GM12874 (cell line): ENCODE data around the gene USP10.

Experiments used
- CTCF ChIP-seq: IDR thresholded peaks from 2 replicates; pipeline ENCODE4 v1.5.1; 2011; ENCODE audit warnings: low read depth, mild to moderate bottlenecking, control low read depth, low read length, moderate library complexity; ENCODE audit not compliant: insufficient read depth

Gene USP10

GRCh38 chr16:84827131-84827574 lies 127.4 kb downstream of the USP10 start:
- TF ChIP-seq CTCF: no peak

- no peak for TF ChIP-seq CTCF
Observed at GRCh38 chr16:84827897-84828296, 128.1 kb downstream of the USP10 start.

GRCh38 chr16:84828322-84828721 lies 128.5 kb downstream of the USP10 start:
- no peak for TF ChIP-seq CTCF
